Stomach smooth muscle (tissue), 2 donors: ENCODE data around the gene C19orf85.
"Not testable (repeated sequence)": the region's sequence is repeated elsewhere in the genome, so short reads cannot be mapped to it uniquely, and the experiment has no call there.

Experiments
- H3K27ac ChIP-seq: one replicate; pipeline ENCODE4 v1.7.0; 2013; ENCODE audit warnings: mild to moderate bottlenecking, low read length, inconsistent platforms
- H3K27me3 ChIP-seq, 2 donors: one replicate each; pipeline ENCODE4 v1.7.0; 2013; ENCODE audit warnings: low read length in 2 of 2; ENCODE audit not compliant: insufficient read depth in 2 of 2, control insufficient read depth in 1 of 2
- H3K36me3 ChIP-seq, 2 donors: one replicate each; pipeline ENCODE4 v1.7.0; 2013; ENCODE audit warnings: low read length in 2 of 2; ENCODE audit not compliant: control insufficient read depth in 2 of 2, insufficient read depth in 2 of 2
- H3K4me1 ChIP-seq: one replicate; pipeline ENCODE4 v1.7.0; 2013; ENCODE audit warnings: low read length; ENCODE audit not compliant: control insufficient read depth, insufficient read depth
- H3K4me3 ChIP-seq, 2 donors: one replicate each; pipeline ENCODE4 v1.7.0; 2013; ENCODE audit warnings: low read length in 2 of 2
- H3K9ac ChIP-seq, 2 donors: one replicate each; pipeline ENCODE4 v1.7.0; 2013; ENCODE audit warnings: low read length in 2 of 2, mild to moderate bottlenecking in 1 of 2
- H3K9me3 ChIP-seq, 2 donors: one replicate each; pipeline ENCODE4 v1.7.0; 2013; ENCODE audit warnings: low read length in 2 of 2; ENCODE audit not compliant: control insufficient read depth in 2 of 2
- donor health status: healthy.
- donor health status: Pancreatic carcinoma.

Gene C19orf85

DNA sequence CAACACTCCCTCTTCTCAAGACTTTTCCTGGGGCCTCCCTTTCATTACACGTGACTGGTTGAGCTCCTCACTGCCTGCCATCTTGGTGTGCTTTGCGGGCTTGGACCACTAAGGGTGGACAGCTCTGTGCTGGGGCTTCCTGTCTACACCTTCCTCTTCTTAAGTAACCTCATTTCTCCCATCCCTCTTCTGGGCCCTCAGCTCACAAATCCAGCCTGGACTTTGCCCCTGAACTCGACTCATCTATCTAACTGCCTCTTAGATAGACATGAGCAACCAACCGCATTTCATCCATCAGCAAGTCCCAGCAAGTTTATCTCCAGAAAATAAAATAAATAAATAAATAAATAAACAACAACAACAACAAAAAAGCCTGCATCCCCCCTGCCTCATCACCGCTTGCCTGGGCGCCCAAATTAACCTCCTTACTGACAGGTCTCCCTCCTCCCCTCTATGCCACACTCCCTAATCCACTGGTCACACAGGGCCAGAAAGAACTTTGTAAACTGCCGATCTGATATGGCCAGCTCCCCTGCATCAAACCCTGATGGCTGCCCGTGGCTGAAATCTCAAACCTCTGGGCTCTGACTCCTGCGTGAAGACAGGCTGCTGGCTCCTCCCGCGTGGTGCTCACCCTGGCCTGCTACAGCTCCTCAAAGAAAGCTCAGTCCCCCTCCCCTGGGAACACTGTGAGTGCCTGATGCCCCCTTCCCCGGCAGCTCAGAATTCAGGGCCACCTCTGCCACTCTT is 10.9 kb downstream of the C19orf85 start:
- Histone ChIP-seq H3K27ac (no peak overlapping the region), H3K4me3 (no peak overlapping the region), H3K9ac (no peak overlapping the region), H3K9me3 (no peaks in the 10 kb centered on the region), H3K27me3 (peaks cover 19 to 27% of the 10 kb centered on the region in 2 donors), H3K36me3 (no peaks in the 10 kb centered on the region), H3K4me1 (peaks cover 12% of the 10 kb centered on the region)

DNA sequence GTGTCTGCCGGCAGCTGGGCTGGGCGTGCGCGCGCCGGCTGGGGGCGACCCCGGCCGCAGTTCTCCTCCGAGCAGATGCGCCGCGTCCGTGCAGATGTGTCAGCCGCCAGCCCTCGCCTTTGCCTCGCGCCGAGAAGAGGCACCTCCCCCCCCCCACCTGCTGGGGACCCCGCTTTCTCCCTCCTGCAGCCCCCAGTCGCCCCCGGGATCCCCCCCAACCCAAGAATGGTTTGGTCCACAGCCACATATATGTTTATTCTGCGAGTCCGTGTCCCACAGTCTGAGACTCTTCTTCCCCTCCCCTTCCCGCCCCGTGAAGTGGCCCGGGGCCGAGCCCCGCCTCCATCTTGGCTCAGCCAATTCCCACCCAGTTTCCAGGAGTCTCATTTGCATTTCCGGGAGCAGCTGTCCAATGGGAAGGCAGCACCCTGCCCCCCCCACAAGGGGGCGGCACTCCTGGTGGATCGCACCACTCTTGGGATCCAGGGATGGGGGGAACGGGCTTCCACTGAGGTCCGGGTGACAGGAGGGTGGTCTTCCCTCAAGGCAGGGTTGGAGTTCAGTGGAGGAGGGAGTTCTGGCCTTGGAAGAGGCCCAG is 11.7 kb downstream of the C19orf85 start:
- H3K9ac ChIP-seq, result no peak overlapping the region
- peaks cover 21 to 27% of the 10 kb centered on the region in 2 donors for H3K27me3 ChIP-seq
- H3K4me3 ChIP-seq, result no peak overlapping the region
- H3K27ac ChIP-seq, result no peak overlapping the region
- H3K4me1 ChIP-seq, result peaks cover 13% of the 10 kb centered on the region
- H3K9me3 ChIP-seq, result no peaks in the 10 kb centered on the region
- no peaks in the 10 kb centered on the region for H3K36me3 ChIP-seq

DNA sequence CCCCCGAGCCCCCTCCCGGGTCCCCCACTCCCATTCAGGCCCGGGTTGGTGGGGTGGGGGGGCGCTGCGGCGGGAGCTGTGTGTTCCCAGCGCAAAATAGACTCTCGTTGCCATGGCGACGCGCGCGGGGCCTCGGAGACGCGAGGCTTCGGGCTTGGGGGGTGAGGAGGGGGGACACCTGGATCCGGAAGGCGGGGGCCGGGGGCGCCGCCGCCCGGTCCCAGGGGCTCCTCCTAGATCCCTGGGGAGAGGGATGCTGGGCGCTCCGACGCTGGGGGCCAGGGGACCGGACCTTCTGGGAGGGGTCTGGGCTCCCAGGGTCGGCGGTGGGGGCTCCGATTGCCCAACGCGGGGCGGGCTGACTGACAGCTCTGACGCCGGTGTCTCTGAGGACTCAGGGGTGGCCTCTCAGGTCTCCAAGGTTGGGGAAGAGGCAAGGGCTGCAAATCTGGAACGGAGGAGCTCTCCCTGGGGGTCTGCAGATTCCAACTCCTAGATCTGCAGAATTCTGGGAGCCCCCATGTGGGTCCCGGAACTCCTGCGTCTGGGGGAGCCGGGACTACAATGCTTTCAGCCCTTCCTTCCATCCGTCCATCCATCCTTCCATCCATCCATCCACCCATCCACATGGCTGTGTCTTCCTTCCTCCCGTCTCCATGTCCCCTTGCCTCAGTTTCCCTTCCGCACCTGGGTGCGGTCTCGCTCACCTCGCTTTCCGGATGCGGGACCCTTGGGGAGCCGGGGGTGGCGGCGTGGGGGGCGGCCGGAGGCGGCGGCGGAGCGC is 12.4 kb downstream of the C19orf85 start:
- H3K4me3 ChIP-seq, result peak overlapping the region in 1 of 2 donors; percentile 3
- H3K27me3 ChIP-seq, result peaks cover 25 to 29% of the 10 kb centered on the region in 2 donors
- no peaks in the 10 kb centered on the region for H3K36me3 ChIP-seq
- H3K27ac ChIP-seq, result no peak overlapping the region
- no peak overlapping the region for H3K9ac ChIP-seq
- no peaks in the 10 kb centered on the region for H3K9me3 ChIP-seq
- peaks cover 15% of the 10 kb centered on the region for H3K4me1 ChIP-seq

DNA sequence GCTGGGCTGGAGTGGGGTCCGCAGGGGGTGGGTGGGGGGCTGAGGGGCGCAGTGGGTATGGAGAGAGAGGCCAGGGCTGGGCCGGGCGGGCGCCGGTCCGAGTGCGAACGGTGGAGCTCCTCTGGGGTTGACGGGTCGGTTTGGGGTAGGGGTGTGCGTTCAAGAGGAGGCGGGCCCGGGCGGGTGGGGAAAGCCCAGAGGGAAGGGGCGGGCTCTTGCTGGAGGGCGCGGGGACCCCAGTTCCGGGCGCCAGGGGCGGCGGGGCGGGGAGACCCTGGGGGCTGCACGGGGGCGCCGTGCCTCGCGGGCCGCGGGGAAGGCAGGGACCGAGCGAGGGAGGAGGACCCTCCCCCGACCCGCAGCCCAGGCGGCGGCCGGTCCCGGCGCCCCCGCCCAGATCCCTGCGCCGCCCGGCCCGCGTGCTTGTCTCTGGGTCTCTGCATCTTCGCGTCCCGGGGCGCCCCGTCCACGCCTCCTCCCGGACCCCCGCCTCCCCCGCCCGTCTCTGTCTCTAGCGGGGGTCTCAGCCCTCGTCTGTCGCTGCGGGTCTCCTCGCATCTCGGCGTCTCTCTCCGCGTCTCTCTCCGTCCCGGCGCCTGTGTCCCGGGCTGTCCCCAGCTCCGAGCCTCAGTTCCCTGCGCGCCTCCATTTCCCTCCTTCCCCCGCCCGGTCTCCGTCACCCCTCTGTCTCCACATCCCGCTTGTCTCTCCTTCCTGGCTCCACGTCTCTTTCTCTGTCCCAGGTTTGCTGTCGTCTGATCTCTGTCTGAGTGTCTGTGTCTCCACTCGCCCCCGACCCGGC is 13.2 kb downstream of the C19orf85 start:
- H3K27ac ChIP-seq, result no peak overlapping the region

DNA sequence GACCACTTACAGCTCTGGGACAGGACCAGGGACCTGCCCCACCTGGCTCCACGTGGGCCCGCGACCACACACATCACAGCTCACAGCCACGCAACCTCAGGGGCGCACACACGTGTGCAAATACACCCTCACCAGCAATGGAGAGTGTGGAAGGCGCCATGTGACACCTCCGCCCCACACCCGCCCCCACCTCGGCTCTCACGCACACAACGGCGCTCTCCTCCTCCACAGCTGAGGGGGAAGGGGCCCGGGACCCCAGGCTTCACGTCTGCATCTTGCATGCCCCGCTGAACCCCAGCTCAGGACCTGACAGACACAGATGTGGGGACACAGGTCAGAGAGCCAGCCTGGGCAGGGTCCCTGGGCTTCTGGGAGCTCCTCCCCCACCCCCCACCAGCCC is 15.1 kb downstream of the C19orf85 start:
- no peaks in the 10 kb centered on the region for H3K36me3 ChIP-seq
- peaks cover 15% of the 10 kb centered on the region for H3K4me1 ChIP-seq
- no peak overlapping the region for H3K27ac ChIP-seq
- H3K9ac ChIP-seq, result no peak overlapping the region
- H3K4me3 ChIP-seq, result no peak overlapping the region
- H3K9me3 ChIP-seq, result no peaks in the 10 kb centered on the region
- peaks cover 34 to 43% of the 10 kb centered on the region in 2 donors for H3K27me3 ChIP-seq

More for the DNA sequence above, 13.2 kb downstream of the C19orf85 start:
- Histone ChIP-seq H3K36me3 (no peaks in the 10 kb centered on the region), H3K4me1 (peaks cover 15% of the 10 kb centered on the region), H3K4me3 (peak overlapping the region in 1 of 2 donors; percentile 52), H3K9ac (no peak overlapping the region), H3K27me3 (peaks cover 25 to 31% of the 10 kb centered on the region in 2 donors), H3K9me3 (no peaks in the 10 kb centered on the region)

DNA sequence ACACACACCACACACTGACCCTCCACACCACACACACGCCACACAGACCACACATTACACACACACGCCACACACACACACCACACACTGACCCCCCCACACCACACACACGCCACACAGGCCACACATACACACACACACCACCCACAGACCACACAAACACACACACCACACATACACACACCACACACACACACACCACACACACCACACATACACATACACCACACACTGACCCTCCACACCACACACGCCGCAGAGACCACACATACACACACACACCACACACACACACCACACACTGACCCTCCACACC is 16.4 kb downstream of the C19orf85 start:
- not testable (repeated sequence) for H3K4me3 ChIP-seq, H3K9ac ChIP-seq, H3K9me3 ChIP-seq, H3K36me3 ChIP-seq, H3K27ac ChIP-seq
- H3K27me3 ChIP-seq, result peaks cover 45 to 56% of the 10 kb centered on the region in 2 donors
- H3K4me1 ChIP-seq, result peaks cover 14% of the 10 kb centered on the region

DNA sequence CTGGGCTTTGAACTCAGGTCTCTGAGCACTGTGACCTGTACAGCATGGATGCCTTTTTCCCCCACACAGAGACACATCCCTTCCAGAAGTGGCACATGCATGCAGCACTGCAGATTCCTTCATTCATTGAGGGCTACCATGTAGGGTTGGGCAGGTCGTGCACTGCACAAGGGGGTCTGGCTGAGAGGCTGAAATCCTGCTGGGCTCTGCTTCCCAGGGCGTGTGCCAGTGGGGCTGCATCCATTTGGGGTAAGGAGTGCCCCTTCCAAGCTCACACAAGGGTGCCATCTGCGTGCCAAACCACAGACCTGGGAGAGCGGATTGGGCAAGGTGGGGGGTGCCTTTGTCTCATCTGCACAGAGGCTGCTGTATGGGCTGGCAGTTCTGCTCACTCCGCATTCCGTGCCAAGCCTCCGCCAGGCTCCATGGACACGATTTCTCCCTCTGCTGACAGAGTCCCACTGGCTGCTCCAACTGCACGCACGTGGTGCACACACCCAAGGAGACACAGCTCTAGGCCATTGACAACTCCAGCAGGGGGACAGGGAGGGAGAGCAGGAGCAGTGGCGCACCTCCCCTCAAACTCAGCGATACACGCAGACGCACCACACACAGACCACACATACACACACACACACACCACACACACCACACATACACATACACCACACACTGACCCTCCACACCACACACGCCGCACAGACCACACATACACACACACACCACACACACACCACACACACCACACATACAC is 17.0 kb downstream of the C19orf85 start:
- Histone ChIP-seq H3K4me3 (no peak overlapping the region), H3K27ac (no peak overlapping the region), H3K9me3 (no peaks in the 10 kb centered on the region), H3K9ac (no peak overlapping the region), H3K36me3 (no peaks in the 10 kb centered on the region), H3K27me3 (peaks cover 48 to 57% of the 10 kb centered on the region in 2 donors), H3K4me1 (peaks cover 10% of the 10 kb centered on the region)

DNA sequence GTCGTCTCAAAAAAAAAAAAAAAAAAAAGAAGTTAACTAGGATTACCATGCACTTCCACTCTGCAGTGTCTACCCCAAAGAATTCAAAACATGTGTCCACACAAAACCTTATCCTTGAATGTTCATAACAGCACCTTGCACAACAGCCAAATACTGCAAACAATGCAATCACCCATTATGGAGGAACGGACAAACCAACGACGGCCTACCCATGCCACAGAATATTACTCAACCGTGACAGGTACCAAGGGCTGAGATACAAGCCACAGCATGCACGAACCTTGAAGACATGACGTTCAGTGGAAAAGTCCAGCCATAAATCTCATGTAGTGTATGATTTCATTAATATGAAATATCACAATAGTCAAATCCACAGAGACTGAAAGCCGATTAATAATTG is 18.5 kb downstream of the C19orf85 start:
- peaks cover 7% of the 10 kb centered on the region for H3K4me1 ChIP-seq
- H3K9me3 ChIP-seq, result no peaks in the 10 kb centered on the region
- no peak overlapping the region for H3K4me3 ChIP-seq
- H3K9ac ChIP-seq, result no peak overlapping the region
- H3K36me3 ChIP-seq, result no peaks in the 10 kb centered on the region
- H3K27me3 ChIP-seq, result peaks cover 53 to 54% of the 10 kb centered on the region in 2 donors
- H3K27ac ChIP-seq, result no peak overlapping the region

DNA sequence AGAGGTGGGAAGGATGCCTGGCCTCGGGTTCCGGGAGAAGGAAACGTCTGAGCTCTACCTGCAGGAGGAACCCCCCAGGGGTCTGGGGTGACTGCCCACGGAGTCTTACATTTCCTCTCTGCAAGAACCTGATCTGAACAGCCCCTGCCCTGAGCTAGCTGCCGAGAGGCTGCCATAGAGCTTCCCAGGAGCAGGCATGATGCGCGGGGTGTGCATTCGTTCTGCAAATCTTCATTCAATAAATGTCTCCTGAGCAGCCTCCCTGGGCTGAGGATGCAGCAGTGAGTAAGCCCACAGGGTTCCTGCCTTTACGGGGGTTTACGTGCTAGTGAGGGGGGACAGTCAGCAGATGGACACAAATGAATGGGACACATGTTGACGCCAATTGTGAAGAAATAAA is 19.9 kb downstream of the C19orf85 start:
- Histone ChIP-seq H3K9ac (no peak overlapping the region), H3K27me3 (peaks cover 58 to 63% of the 10 kb centered on the region in 2 donors), H3K36me3 (no peaks in the 10 kb centered on the region), H3K27ac (no peak overlapping the region), H3K4me3 (no peak overlapping the region), H3K4me1 (peaks cover 10% of the 10 kb centered on the region), H3K9me3 (no peaks in the 10 kb centered on the region)
